Hematopoietic multipotent progenitor cell treated with erythropoietin and hydrocortisone succinate and interleukin-3 and kit ligand, for 17 days (in vitro differentiated cells): ENCODE measurements around the gene PCDHGB3.
"Not testable (repeated sequence)": the region's sequence is repeated elsewhere in the genome, so short reads cannot be mapped to it uniquely, and the experiment has no call there.

Experiments
- DNase-seq: peaks from one replicate; pipeline ENCODE4 v3.0.0-alpha.2; 2015; ENCODE audit warnings: low spot score

PCDHGB3 gene

DNA sequence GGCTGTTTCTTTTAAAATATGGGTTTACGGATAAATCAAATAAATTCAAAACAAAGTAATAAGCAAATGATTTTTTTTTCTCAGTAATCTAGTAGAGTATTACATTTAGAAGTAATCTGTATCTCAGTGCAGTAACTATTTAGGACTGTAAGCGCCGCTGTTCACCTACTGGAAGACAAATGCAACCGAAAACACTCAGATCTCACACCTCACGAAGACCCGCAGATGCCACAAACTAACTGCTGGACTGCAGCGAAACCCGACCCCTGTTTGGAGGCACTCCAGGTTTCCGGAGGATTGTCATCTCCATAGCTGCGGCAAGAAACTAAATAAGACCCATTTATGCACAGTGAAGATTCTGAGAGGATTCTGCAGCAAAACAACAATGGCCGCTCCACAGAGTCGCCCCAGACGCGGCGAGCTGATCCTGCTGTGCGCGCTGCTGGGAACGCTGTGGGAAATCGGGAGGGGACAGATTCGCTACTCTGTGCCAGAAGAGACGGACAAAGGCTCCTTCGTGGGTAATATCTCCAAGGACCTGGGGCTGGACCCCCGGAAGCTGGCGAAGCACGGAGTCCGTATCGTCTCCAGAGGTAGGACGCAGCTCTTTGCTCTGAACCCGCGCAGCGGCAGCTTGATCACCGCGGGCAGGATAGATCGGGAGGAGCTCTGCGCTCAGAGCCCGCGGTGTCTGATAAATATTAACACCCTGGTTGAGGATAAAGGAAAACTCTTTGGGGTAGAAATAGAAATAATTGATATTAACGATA, 22.6 kb downstream of the PCDHGB3 start, which contains the start of gene PCDHGA8:
Gene PCDHGA8, plus strand, starts transcription at position 205 of the 770 bp plus-strand sequence. Its CDS starts 181 bp downstream, at position 386.
- DNase-seq: no peak

DNA sequence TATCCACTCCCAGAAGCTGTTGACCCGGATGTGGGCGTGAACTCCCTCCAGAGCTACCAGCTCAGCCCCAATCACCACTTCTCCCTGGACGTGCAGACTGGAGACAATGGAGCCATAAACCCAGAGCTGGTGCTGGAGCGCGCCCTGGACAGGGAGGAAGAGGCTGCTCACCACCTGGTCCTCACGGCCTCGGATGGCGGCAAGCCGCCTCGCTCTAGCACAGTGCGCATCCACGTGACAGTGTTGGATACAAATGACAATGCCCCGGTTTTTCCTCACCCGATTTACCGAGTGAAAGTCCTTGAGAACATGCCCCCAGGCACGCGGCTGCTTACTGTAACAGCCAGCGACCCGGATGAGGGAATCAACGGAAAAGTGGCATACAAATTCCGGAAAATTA, 23.2 kb downstream of the PCDHGB3 start:
- no peak for DNase-seq

DNA sequence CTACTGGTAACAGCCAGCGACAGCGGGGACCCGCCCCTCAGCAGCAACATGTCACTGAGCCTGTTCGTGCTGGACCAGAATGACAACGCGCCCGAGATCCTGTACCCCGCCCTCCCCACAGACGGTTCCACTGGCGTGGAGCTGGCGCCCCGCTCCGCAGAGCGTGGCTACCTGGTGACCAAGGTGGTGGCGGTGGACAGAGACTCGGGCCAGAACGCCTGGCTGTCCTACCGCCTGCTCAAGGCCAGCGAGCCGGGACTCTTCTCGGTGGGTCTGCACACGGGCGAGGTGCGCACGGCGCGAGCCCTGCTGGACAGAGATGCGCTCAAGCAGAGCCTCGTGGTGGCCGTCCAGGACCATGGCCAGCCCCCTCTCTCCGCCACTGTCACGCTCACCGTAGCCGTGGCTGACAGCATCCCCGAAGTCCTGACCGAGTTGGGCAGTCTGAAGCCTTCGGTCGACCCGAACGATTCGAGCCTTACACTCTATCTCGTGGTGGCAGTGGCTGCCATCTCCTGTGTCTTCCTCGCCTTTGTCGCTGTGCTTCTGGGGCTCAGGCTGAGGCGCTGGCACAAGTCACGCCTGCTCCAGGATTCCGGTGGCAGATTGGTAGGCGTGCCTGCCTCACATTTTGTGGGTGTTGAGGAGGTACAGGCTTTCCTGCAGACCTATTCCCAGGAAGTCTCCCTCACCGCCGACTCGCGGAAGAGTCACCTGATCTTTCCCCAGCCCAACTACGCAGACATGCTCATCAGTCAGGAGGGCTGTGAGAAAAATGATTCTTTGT, 24.6 kb downstream of the PCDHGB3 start:
- not testable (repeated sequence) for DNase-seq

DNA sequence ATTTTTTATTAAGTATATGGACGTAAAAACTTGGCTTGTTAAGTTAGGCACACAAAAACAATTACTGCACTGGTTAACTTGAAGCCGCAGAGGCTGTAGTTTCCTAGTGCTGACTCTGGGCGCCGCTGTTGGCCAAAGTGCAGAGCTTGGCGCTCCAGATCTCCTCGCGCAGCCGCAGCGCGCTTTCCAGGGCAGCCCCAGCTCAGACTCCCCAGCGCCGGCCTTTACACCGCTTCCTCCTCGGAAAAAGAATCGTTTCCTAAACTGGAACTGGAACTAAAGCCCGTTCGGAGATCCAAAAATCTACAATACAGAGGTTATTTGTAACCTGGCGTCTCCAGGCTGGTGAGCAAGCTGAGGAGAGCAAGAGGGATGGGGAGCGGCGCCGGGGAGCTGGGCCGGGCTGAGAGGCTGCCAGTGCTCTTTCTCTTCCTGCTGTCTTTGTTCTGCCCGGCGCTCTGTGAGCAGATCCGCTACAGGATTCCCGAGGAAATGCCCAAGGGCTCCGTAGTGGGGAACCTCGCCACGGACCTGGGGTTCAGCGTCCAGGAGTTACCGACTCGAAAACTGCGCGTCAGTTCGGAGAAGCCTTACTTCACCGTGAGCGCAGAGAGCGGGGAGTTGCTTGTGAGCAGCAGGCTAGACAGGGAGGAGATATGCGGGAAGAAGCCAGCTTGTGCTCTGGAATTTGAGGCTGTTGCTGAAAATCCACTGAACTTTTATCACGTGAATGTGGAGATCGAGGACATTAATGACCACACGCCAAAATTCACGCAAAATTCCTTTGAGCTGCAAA, 27.9 kb downstream of the PCDHGB3 start, which contains the start of gene PCDHGB5:
Gene PCDHGB5, plus strand, starts transcription at position 192 of the 796 bp plus-strand sequence. Its CDS starts 181 bp downstream, at position 373.
- DNase-seq: not testable (repeated sequence)

DNA sequence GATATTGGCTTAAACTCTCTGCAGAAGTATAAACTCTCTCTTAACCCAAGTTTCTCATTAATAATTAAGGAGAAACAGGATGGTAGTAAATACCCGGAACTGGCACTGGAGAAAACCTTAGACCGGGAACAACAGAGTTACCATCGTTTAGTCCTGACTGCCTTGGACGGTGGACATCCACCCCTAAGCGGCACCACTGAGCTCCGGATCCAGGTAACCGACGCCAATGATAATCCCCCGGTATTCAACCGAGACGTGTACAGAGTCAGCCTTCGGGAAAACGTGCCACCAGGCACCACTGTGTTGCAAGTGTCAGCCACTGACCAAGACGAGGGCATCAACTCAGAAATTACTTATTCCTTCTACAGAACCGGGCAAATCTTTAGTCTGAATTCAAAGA, 28.6 kb downstream of the PCDHGB3 start:
- DNase-seq: no peak

DNA sequence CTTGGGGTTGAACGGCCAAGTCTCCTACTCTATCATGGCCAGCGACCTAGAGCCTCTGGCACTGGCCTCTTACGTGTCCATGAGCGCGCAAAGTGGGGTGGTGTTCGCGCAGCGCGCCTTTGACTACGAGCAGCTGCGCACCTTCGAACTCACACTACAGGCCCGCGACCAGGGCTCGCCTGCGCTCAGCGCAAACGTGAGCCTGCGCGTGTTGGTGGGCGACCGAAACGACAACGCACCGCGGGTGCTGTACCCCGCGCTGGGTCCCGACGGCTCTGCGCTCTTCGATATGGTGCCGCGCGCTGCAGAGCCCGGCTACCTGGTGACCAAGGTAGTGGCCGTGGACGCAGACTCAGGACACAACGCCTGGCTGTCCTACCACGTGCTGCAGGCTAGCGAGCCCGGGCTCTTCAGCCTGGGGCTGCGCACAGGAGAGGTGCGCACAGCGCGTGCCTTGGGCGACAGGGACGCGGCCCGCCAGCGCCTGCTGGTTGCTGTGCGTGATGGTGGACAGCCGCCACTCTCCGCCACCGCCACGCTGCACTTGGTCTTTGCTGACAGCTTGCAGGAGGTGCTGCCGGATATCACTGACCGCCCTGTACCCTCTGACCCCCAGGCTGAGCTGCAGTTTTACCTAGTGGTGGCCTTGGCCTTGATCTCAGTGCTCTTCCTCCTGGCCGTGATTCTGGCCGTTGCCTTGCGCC, 29.7 kb downstream of the PCDHGB3 start:
- no peak for DNase-seq

DNA sequence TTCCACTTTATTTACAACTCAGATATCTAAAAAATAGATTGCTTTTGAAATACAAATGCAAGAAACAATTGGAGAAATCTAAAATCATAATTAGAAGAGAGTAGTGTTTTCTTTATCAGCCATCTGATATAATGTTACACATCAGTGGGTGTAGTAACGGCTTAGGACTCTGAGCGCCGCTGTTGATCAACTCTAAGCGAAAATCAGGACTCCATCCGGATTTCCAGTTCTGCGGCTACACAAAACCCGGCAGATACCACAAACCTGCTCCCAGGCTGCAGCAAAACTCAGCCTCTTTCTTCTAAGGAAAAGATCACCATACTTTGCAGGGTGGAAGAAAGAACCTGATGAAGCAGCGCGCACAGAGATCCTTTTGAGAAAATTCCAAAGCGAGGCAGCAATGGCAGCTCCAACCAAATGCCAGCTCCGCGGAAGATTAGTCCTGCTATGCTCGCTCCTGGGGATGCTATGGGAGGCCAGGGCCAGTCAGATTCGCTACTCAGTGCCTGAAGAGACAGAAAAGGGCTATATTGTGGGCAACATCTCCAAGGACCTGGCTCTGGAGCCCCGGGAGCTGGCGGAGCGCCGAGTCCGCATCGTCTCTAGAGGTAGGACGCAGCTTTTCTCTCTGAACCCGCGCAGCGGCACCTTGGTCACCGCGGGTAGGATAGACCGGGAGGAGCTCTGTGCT, 32.7 kb downstream of the PCDHGB3 start, which contains the start of gene PCDHGA9:
Gene PCDHGA9, plus strand, starts transcription at position 226 of the 691 bp plus-strand sequence. Its CDS starts 175 bp downstream, at position 401.
- no peak for DNase-seq

DNA sequence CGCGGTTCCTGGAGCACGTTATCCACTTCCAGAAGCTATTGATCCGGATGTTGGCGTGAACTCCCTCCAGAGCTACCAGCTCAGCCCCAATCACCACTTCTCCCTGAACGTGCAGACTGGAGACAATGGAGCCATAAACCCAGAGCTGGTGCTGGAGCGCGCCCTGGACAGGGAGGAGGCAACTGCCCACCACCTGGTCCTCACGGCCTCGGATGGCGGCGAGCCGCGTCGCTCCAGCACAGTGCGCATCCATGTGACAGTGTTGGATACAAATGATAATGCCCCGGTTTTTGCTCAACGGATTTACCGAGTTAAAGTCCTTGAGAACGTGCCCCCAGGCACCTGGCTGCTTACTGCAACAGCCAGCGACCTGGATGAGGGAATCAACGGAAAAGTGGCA, 33.3 kb downstream of the PCDHGB3 start:
- DNase-seq: no peak

DNA sequence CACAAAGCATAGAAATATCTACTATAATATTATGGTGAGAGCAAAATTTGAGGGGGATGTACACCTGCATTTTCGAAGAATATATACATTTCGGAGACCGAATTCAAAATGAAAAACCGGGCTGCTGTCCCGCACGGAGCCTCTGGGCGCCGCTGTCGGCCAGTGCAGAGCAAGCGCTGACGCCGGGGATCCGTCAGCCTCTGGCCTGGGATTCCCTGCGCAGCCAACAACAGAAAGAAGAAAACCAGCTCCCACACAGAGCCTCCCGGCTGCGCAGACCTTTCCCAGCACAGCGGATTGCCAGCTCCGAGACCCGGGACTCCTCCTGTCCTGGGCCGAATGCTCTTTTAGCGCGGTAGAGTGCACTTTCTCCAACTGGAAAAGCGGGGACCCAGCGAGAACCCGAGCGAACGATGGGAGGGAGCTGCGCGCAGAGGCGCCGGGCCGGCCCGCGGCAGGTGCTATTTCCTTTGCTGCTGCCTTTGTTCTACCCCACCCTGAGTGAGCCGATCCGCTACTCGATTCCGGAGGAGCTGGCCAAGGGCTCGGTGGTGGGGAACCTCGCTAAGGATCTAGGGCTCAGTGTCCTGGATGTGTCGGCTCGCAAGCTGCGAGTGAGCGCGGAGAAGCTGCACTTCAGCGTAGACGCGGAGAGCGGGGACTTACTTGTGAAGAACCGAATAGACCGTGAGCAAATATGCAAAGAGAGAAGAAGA, 37.9 kb downstream of the PCDHGB3 start, which contains the start of gene PCDHGB6:
Gene PCDHGB6, plus strand, starts transcription at position 232 of the 716 bp plus-strand sequence. Its CDS starts 182 bp downstream, at position 414.
- peak; percentile 6 for DNase-seq

DNA sequence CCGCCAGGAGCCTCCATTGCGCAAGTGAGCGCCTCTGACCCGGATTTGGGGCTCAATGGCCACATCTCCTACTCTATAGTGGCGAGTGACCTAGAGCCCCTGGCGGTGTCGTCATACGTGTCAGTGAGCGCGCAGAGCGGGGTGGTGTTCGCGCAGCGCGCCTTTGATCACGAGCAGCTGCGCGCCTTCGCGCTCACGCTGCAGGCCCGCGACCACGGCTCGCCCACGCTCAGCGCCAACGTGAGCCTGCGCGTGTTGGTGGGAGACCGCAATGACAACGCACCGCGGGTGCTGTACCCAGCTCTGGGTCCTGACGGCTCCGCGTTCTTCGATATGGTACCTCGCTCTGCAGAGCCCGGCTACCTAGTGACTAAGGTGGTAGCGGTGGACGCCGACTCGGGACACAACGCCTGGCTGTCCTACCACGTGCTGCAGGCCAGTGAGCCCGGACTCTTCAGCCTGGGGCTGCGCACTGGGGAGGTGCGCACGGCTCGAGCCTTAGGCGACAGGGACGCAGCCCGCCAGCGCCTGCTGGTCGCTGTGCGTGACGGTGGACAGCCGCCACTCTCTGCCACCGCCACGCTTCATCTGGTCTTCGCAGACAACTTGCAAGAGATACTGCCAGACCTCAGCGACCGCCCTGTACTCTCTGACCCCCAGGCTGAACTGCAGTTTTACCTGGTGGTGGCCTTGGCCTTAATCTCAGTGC, 39.7 kb downstream of the PCDHGB3 start:
- no peak for DNase-seq

DNA sequence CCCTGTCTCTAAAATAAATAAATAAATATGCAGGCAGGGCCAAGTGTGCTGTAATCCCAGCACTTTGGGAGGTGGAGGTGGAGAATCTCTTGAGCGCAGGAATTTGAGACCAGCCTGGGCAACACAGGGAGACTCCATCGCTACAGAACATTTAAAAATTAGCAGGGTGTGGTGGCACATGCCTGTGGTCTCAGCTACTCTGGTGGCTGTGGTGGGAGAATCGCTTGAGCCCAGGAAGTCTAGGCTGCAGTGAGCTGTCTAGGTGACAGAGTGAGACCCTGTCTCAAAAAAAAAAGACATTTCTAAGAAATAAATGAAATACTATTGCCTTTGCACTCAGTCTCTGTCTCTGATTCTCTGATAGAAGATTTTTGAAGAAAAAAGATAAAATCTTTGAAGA, 41.5 kb downstream of the PCDHGB3 start:
- no peak for DNase-seq

DNA sequence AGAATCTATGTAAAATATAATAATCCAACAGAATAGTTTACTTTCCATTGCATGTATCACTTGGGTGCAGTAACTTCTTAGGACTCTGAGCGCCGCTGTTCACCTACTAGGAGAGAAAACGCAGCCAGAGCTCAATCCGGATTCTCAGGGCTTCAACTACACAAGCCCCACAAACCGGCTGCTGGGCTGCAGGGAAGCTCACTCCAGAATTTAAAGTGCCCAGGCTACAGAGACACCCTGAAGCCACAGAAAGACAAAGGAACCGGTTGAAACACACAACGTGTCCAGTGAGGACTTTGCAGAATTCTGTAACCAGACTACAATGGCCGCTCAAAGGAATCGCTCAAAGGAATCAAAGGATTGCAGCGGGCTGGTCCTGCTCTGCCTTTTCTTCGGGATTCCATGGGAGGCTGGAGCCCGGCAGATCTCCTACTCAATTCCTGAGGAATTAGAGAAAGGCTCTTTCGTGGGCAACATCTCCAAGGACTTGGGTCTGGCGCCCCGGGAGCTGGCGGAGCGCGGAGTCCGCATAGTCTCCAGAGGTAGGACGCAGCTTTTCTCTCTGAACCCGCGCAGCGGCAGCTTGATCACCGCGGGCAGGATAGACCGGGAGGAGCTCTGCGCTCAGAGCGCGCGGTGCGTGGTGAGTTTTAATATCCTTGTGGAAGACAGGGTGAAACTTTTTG, 43.0 kb downstream of the PCDHGB3 start, which contains the start of gene PCDHGA10:
Gene PCDHGA10, plus strand, starts transcription at position 134 of the 686 bp plus-strand sequence. Its CDS starts 189 bp downstream, at position 323.
- peak; percentile 20 for DNase-seq

DNA sequence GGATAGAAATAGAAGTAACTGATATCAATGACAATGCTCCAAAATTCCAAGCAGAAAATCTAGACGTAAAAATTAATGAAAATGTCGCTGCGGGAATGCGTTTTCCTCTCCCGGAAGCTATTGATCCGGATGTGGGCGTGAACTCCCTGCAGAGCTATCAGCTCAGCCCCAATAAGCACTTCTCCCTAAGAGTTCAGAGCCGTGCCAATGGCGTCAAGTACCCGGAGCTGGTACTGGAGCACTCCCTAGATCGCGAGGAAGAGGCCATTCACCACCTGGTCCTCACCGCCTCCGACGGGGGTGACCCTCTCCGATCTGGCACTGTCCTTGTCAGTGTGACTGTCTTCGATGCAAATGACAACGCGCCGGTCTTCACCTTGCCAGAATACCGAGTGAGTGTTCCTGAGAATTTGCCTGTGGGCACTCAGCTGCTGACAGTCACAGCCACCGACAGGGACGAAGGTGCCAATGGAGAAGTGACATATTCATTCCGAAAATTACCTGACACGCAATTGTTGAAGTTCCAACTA, 43.6 kb downstream of the PCDHGB3 start:
- DNase-seq: no peak

DNA sequence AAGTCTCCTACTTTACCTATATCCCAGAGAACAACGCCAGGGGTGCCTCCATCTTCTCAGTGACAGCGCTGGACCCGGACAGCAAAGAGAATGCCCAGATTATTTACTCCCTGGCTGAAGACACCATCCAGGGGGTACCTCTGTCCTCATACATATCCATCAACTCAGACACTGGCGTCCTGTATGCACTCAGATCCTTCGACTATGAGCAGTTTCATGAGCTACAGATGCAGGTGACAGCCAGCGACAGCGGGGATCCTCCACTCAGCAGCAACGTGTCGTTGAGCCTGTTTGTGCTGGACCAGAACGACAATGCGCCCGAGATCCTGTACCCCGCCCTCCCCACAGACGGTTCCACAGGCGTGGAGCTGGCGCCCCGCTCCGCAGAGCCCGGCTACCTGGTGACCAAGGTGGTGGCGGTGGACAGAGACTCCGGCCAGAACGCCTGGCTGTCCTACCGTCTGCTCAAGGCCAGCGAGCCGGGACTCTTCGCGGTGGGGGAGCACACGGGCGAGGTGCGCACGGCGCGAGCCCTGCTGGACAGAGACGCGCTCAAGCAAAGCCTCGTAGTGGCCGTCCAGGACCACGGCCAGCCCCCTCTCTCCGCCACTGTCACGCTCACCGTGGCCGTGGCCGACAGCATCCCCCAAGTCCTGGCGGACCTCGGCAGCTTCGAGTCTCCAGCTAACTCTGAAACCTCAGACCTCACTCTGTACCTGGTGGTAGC, 44.7 kb downstream of the PCDHGB3 start:
- DNase-seq: not testable (repeated sequence)

DNA sequence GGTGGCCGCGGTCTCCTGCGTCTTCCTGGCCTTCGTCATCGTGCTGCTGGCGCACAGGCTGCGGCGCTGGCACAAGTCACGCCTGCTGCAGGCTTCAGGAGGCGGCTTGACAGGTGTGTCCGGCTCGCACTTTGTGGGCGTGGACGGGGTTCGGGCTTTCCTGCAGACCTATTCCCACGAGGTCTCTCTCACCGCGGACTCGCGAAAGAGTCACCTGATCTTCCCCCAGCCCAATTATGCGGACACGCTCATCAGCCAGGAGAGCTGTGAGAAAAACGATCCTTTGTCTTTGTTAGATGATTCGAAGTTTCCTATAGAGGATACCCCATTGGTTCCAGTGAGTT, 45.2 kb downstream of the PCDHGB3 start:
- DNase-seq: not testable (repeated sequence)

DNA sequence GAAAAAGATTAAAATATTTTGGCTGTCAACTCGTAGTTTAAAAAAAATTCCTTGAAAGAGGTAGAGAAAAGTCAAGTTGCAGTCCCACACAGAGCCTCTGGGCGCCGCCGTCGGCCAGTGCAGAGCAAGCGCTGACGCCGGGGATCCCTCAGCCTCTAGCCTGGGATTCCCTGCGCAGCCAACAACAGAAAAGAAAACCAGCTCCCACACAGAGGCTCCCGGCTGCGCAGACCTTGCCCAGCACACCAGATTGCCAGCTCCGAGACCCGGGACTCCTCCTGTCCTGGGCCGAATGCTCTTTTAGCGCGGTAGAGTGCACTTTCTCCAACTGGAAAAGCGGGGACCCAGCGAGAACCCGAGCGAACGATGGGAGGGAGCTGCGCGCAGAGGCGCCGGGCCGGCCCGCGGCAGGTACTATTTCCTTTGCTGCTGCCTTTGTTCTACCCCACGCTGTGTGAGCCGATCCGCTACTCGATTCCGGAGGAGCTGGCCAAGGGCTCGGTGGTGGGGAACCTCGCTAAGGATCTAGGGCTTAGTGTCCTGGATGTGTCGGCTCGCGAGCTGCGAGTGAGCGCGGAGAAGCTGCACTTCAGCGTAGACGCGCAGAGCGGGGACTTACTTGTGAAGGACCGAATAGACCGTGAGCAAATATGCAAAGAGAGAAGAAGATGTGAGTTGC, 47.6 kb downstream of the PCDHGB3 start, which contains the start of gene PCDHGB7:
Gene PCDHGB7, plus strand, starts transcription at position 184 of the 679 bp plus-strand sequence. Its CDS starts 183 bp downstream, at position 367.
- DNase-seq: peak; percentile 22
